ENCODE measurements around the gene GSDMA.

The GSDMA gene

GRCh38 chr17:39955726-39956225, 7.0 kb upstream of the GSDMA start:
- DNase-seq (ENCODE audit: low read depth, low spot score): no peak

GRCh38 chr17:39960524-39961041, 2.2 kb upstream of the GSDMA start:
- no peak for DNase-seq (ENCODE audit: low read depth, low spot score)

DNA sequence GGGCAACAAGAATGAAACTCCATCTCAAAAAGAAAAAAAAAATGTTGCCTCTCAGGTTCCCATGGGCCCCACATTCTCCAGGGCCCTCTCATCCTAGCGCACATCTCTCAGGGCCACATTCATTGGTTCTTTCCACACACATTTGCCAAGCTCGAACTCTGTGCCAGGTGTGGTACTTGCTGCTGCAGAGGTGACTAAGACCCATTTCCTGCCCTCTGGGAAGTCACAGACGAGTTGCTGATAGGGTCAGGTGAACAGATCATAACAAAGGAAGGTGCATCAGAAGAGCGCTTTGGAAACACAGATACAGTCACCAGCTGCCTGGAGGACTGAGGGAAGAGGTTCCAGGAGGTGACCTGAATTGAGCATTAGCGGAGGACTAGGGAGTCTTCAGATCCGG, 1.0 kb downstream of the GSDMA start:
- no peak for DNase-seq (ENCODE audit: low read depth, low spot score)

DNA sequence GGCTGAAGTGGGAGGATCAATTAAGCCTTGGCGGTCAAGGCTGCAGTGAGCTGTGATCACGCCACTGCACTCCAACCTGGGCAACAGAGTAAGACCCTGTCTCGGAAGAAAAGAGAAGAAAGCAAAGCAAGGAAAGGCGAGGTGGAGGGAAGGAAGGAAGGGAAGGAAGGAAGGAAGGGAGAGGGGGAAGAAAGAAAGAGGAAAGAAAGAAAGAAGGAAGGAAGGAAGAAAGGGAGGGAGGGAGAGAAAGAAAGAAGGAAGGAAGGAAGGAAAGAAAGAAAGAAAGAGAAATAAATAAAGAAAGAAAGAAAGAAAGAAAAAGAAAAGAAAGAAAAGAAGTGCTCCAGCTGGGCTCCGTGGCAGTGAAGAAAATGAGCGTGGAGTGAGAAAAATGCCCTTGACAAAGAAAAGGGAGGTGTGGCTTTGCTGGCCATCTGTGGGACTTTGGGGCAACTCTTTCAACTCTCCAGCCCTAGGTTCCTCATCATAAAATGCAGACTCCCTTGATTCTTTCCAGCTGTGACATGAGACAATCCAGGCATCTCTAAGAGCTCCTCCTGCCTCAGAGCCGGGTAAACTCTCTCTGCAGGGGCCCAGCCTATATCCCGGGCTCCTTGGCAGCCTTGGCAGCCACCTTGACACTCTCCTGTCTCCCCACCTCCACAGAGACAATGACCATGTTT, 2.4 kb downstream of the GSDMA start:
- no peak for DNase-seq (ENCODE audit: low read depth, low spot score)

DNA sequence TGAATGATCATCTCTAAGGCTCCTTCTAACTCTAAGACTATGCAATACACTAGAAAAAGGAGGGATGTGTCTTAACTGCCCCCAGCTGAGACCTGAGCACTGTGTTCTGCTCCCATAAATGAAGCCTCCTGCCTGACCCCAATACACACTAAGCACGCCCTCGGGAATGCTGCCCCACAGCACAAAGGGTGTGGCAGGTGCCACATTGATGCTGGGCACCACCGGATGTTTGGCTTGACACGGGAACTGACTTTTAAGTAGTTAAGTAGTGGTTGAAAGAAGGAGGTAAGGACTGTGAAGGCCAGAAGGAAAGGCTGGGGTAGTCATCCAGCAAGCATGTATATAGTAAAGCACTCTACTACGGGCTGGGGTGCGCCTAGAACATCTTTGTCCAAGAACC, 4.0 kb downstream of the GSDMA start:
- no peak for DNase-seq (ENCODE audit: low read depth, low spot score)

- no peak for DNase-seq (ENCODE audit: low read depth, low spot score)
Measured at GRCh38 chr17:39968761-39969160, 6.0 kb downstream of the GSDMA start.

DNA sequence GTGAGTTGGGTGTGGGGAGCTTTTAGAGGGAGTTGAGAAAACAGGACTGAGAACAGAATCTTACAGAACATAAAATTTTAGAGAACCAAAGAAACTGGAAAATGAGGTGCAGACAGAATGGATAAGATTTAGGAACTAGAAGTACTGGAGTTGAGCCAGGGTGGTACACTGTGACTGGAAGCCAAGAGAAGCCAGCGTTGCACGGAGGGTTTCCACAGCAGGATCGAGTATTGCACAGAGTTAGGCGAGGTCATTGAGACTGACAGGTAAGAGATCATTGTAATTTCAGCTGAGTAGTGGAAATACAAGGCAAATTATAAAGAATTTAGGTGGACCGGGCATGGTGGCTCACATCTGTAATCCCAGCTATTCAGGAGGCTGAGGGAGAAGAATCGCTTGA, 6.6 kb downstream of the GSDMA start:
- DNase-seq (ENCODE audit: low read depth, low spot score): no peak

GRCh38 chr17:39970157-39970692, 7.4 kb downstream of the GSDMA start:
- DNase-seq (ENCODE audit: low read depth, low spot score): no peak

GRCh38 chr17:39971076-39971603, 8.3 kb downstream of the GSDMA start:
- DNase-seq (ENCODE audit: low read depth, low spot score): no peak

- DNase-seq (ENCODE audit: low read depth, low spot score): no peak
Measured at GRCh38 chr17:39972271-39972670, 9.5 kb downstream of the GSDMA start.

DNA sequence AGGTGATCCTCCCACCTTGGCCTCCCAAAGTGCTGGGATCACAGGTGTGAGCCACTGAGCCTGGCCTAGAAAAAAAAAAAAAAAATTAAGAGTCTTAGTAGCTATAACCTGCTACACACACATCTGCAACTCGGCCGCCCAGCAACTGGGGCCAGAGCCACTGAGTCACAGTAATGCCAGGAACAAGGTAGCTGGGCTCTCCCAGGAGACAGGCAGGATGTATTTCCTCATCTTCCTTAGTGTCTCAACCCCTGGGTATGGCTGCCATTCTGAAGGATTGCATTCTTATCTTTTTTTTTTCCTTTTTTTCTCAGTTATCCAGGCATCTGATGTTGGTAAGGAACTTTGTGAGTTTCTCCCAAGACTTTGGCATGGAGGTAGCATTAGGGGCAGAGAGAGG, 10.7 kb downstream of the GSDMA start:
- no peak for DNase-seq (ENCODE audit: low read depth, low spot score)

- DNase-seq (ENCODE audit: low read depth, low spot score): no peak
Measured at GRCh38 chr17:39974433-39974832, 11.6 kb downstream of the GSDMA start.

- DNase-seq (ENCODE audit: low read depth, low spot score): no peak
Measured at GRCh38 chr17:39975801-39976200, 13.0 kb downstream of the GSDMA start.

DNA sequence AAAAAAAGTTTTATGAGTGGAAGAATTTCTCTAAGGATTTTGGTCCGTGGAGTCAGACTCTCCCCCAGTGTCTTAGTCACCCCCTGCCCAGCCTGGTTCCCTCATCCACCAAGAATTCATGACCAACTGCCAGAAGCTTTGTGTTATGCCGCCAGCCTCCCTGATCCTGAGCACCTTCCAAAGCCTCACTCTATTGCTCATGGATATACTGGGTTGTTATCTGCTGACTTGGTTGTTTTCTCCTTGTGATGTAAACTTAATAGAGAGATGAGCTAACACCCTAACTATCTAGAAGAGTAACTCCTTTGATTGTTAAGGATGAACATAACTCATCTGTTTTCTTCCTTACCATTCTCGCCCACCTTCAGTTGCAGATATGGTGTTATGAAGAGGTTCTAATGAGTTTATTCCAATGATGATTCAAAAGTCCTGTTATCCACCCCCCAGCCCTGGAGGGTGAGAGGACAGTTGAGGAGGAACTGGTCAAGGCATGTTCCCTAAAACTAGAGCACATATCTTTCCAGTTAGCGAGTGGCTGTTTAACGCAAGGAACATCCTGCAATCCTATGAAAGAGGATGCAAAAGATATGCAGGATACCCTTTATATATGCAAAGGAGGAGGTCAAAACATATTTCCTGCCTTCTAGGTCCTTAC, 16.3 kb downstream of the GSDMA start:
- DNase-seq (ENCODE audit: low read depth, low spot score): no peak

- DNase-seq (ENCODE audit: low read depth, low spot score): no peak
Measured at GRCh38 chr17:39979893-39980350, 17.1 kb downstream of the GSDMA start.

GRCh38 chr17:39980351-39981206, 17.8 kb downstream of the GSDMA start, which contains the start of gene PSMD3:
PSMD3 (plus strand) TSS chr17:39980807; CDS start chr17:39980971, 164 bp downstream.
- DNase-seq (ENCODE audit: low read depth, low spot score): peak; percentile 99

GRCh38 chr17:39981207-39981741, 18.5 kb downstream of the GSDMA start:
- DNase-seq (ENCODE audit: low read depth, low spot score): no peak

DNA sequence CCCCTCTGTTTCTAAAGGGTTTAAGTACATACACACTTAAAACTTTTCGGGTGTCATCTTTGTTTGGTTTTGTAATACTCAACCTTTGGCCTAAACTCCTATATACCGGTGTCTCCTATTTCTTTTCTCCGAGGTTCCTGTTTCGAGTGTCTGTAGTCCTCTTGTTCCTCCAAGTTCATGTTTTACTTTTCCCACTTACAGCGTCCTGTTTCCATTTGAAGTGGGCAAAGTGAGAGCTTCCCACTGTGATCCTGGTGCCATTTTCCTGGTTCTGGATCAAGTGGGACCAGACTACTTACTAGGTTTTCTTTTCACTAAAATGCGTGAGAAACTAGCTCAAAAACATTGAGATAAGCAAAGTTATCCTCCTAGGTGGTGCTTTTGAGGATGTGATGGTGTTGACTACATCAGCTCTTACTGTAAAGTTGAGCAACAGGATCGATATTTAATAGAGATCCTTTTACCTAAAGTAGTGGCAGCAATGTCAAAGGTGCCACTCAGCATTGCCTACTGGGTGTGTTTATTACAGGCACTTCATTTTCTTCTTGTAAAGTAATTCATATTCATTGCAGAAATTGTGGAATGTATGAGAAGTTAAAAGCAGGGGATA, 19.1 kb downstream of the GSDMA start:
- no peak for DNase-seq (ENCODE audit: low read depth, low spot score)

DNA sequence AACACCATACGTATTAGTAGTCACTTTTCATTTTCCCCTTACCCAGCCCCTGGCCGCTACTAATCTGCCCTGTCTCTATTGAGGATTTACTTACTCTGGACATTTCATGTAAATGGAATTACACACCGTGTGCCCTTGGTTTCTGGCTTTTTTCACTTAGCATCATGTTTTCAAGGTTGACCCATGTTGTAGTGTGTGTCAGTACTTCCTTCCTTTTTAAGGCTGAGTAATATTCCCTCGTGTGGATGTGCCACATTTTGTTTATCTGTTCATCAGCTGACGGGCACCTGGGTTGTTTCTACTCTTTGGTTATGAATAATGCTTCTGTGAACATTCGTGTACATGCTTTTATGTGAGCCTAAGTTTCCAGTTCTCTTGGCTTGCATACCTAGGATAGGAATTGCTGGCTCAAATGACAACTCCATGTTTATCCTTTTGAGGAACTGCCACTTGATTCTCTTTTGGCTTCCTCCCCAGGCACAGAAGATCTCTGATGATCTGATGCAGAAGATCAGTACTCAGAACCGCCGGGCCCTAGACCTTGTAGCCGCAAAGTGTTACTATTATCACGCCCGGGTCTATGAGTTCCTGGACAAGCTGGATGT, 25.5 kb downstream of the GSDMA start:
- no peak for DNase-seq (ENCODE audit: low read depth, low spot score)

- DNase-seq (ENCODE audit: low read depth, low spot score): no peak
Measured at GRCh38 chr17:39994448-39994847, 31.6 kb downstream of the GSDMA start.
